Measurements from ENCODE around the gene STIM1. TPM values are rescaled to one million over a fixed set of nuclear protein-coding genes. Genes with fewer than 3 reads are reported as not detected.

Gene STIM1
- total and polyA plus RNA-seq, 4 donors: 12.1 to 56.4 (median 41.2) TPM

GRCh38 chr11:4071325-4071724, 215.9 kb downstream of the STIM1 start:
- Histone ChIP-seq H3K27ac (ENCODE audit: low read depth in 1 of 2, low read length in 1 of 2) (no peak overlapping the region), H3K27me3 (ENCODE audit: control insufficient read depth in 3 of 3, insufficient read depth in 3 of 3, low read length in 2 of 3) (no peaks in the 10 kb centered on the region), H3K9ac (ENCODE audit: insufficient read depth in 1 of 2, low read length in 2 of 2) (no peak overlapping the region), H3K4me3 (no peak overlapping the region), H3K4me1 (ENCODE audit: control insufficient read depth in 5 of 5, insufficient read depth in 5 of 5, low read length in 5 of 5) (peaks cover 0 to 14% (median 5%) of the 10 kb centered on the region in 5 donors), H3K36me3 (ENCODE audit: control insufficient read depth in 4 of 4, insufficient read depth in 4 of 4, low read length in 4 of 4) (peaks cover 0 to 2% (median 0%) of the 10 kb centered on the region in 4 donors), H3K9me3 (ENCODE audit: control insufficient read depth in 4 of 4, insufficient read depth in 3 of 4, low read length in 3 of 4) (no peaks in the 10 kb centered on the region)
- no peak for TF ChIP-seq CTCF (IDR thresholded peaks at IDR 0.05; ENCODE audit: control extremely low read depth, extremely low read depth)
- DNase-seq: no peak
- no peak for ATAC-seq (ENCODE audit: insufficient read depth, low FRiP score)

- no peaks in the 10 kb centered on the region for H3K9me3 ChIP-seq (ENCODE audit: control insufficient read depth in 4 of 4, insufficient read depth in 3 of 4, low read length in 3 of 4)
- no peak for ATAC-seq (ENCODE audit: insufficient read depth, low FRiP score)
- no peak overlapping the region for H3K27ac ChIP-seq (ENCODE audit: low read depth in 1 of 2, low read length in 1 of 2)
- no peak overlapping the region for H3K9ac ChIP-seq (ENCODE audit: insufficient read depth in 1 of 2, low read length in 2 of 2)
- H3K27me3 ChIP-seq (ENCODE audit: control insufficient read depth in 3 of 3, insufficient read depth in 3 of 3, low read length in 2 of 3): no peaks in the 10 kb centered on the region
- H3K36me3 ChIP-seq (ENCODE audit: control insufficient read depth in 4 of 4, insufficient read depth in 4 of 4, low read length in 4 of 4): peaks cover 0 to 2% (median 0%) of the 10 kb centered on the region in 4 donors
- peak; percentile 57 to 69 (median 68) for DNase-seq
- H3K4me1 ChIP-seq (ENCODE audit: control insufficient read depth in 5 of 5, insufficient read depth in 5 of 5, low read length in 5 of 5): peaks cover 0 to 14% (median 5%) of the 10 kb centered on the region in 5 donors
- H3K4me3 ChIP-seq: no peak overlapping the region
- TF ChIP-seq CTCF (IDR thresholded peaks at IDR 0.05; ENCODE audit: control extremely low read depth, extremely low read depth): no peak
These were observed 216.4 kb downstream of the STIM1 start for GRCh38 chr11:4071914-4072313.

- H3K9ac ChIP-seq (ENCODE audit: insufficient read depth in 1 of 2, low read length in 2 of 2): no peak overlapping the region
- no peak overlapping the region for H3K4me3 ChIP-seq
- peak; percentile 79 to 94 (median 91) for DNase-seq
- H3K4me1 ChIP-seq (ENCODE audit: control insufficient read depth in 5 of 5, insufficient read depth in 5 of 5, low read length in 5 of 5): peaks cover 0 to 14% (median 5%) of the 10 kb centered on the region in 5 donors
- 6 to 9% methylated on average over 4 of the region's 4 CpGs for WGBS, 2 donors
- H3K36me3 ChIP-seq (ENCODE audit: control insufficient read depth in 4 of 4, insufficient read depth in 4 of 4, low read length in 4 of 4): peaks cover 0 to 2% (median 0%) of the 10 kb centered on the region in 4 donors
- H3K27me3 ChIP-seq (ENCODE audit: control insufficient read depth in 3 of 3, insufficient read depth in 3 of 3, low read length in 2 of 3): no peaks in the 10 kb centered on the region
- H3K9me3 ChIP-seq (ENCODE audit: control insufficient read depth in 4 of 4, insufficient read depth in 3 of 4, low read length in 3 of 4): no peaks in the 10 kb centered on the region
- H3K27ac ChIP-seq (ENCODE audit: low read depth in 1 of 2, low read length in 1 of 2): no peak overlapping the region
- peak; percentile 92 for TF ChIP-seq CTCF (IDR thresholded peaks at IDR 0.05; ENCODE audit: control extremely low read depth, extremely low read depth)
- peak; percentile 89 for ATAC-seq (ENCODE audit: insufficient read depth, low FRiP score)
These were observed 217.3 kb downstream of the STIM1 start for GRCh38 chr11:4072668-4073285.

- no peak overlapping the region for H3K27ac ChIP-seq (ENCODE audit: low read depth in 1 of 2, low read length in 1 of 2)
- no peak for DNase-seq
- ATAC-seq (ENCODE audit: insufficient read depth, low FRiP score): no peak
- no peak for TF ChIP-seq CTCF (IDR thresholded peaks at IDR 0.05; ENCODE audit: control extremely low read depth, extremely low read depth)
- 81% methylated on average over 7 of the region's 7 CpGs for WGBS, 2 donors
- H3K9me3 ChIP-seq (ENCODE audit: control insufficient read depth in 4 of 4, insufficient read depth in 3 of 4, low read length in 3 of 4): no peaks in the 10 kb centered on the region
- peaks cover 0 to 14% (median 5%) of the 10 kb centered on the region in 5 donors for H3K4me1 ChIP-seq (ENCODE audit: control insufficient read depth in 5 of 5, insufficient read depth in 5 of 5, low read length in 5 of 5)
- H3K9ac ChIP-seq (ENCODE audit: insufficient read depth in 1 of 2, low read length in 2 of 2): no peak overlapping the region
- H3K27me3 ChIP-seq (ENCODE audit: control insufficient read depth in 3 of 3, insufficient read depth in 3 of 3, low read length in 2 of 3): no peaks in the 10 kb centered on the region
- peaks cover 0 to 2% (median 0%) of the 10 kb centered on the region in 4 donors for H3K36me3 ChIP-seq (ENCODE audit: control insufficient read depth in 4 of 4, insufficient read depth in 4 of 4, low read length in 4 of 4)
- H3K4me3 ChIP-seq: no peak overlapping the region
These were observed 218.8 kb downstream of the STIM1 start for GRCh38 chr11:4074266-4074665.
